GM18507 (cell line): ENCODE measurements around the gene RLBP1.
"Not testable (repeated sequence)": the region's sequence is repeated elsewhere in the genome, so short reads cannot be mapped to it uniquely, and the experiment has no call there.

Experiments
- DNase-seq: peaks from one replicate; pipeline ENCODE4 v3.0.0; 2011; ENCODE audit warnings: low read depth; ENCODE audit not compliant: insufficient read length; ENCODE audit errors: extremely low spot score
- FAIRE-seq: peaks from 2 replicates; lab custom pipeline; 2011; peaks lifted over from hg19 to GRCh38; lab: Jason Lieb, UNC

Gene RLBP1

GRCh38 chr15:89221543-89221942, at the start of gene RLBP1:
Gene RLBP1 (minus strand): TSS chr15:89221579. CDS start chr15:89218975, 2,604 bp downstream.
- FAIRE-seq: no peak
- no peak for DNase-seq

- not testable (repeated sequence) for FAIRE-seq, DNase-seq
Observed at GRCh38 chr15:89250142-89250541, 28.8 kb upstream of the RLBP1 start.

- no peak for FAIRE-seq
- no peak for DNase-seq
Observed at GRCh38 chr15:89248584-89248983, 27.2 kb upstream of the RLBP1 start.

- FAIRE-seq (no peak), DNase-seq (no peak)
Observed at GRCh38 chr15:89247446-89247845, 26.1 kb upstream of the RLBP1 start.

GRCh38 chr15:89244574-89244903, 23.2 kb upstream of the RLBP1 start:
- FAIRE-seq (no peak), DNase-seq (no peak)

GRCh38 chr15:89243691-89244573, 22.6 kb upstream of the RLBP1 start, which contains the start of gene FANCI:
Gene FANCI (plus strand): TSS chr15:89243979. CDS start chr15:89247648, 3,669 bp downstream.
- FAIRE-seq (peak; percentile 91), DNase-seq (peak; percentile 89)

- FAIRE-seq: no peak
- DNase-seq: no peak
Observed at GRCh38 chr15:89243046-89243690, 21.8 kb upstream of the RLBP1 start.

GRCh38 chr15:89239883-89240810, 18.8 kb upstream of the RLBP1 start:
- FAIRE-seq: not testable (repeated sequence)

GRCh38 chr15:89231832-89232231, 10.5 kb upstream of the RLBP1 start:
- no peak for FAIRE-seq
- DNase-seq: no peak

More at GRCh38 chr15:89239883-89240810, 18.8 kb upstream of the RLBP1 start:
- DNase-seq: not testable (repeated sequence)

GRCh38 chr15:89230277-89230676, 8.9 kb upstream of the RLBP1 start:
- no peak for DNase-seq
- FAIRE-seq: no peak

GRCh38 chr15:89227425-89227824, 6.0 kb upstream of the RLBP1 start:
- no peak for DNase-seq
- no peak for FAIRE-seq

- DNase-seq: no peak
- FAIRE-seq: no peak
Observed at GRCh38 chr15:89226359-89227221, 5.2 kb upstream of the RLBP1 start.

GRCh38 chr15:89225588-89225987, 4.2 kb upstream of the RLBP1 start:
- no peak for FAIRE-seq
- no peak for DNase-seq

GRCh38 chr15:89218531-89218930, 2.8 kb downstream of the RLBP1 start:
- no peak for DNase-seq
- no peak for FAIRE-seq

- DNase-seq (no peak), FAIRE-seq (no peak)
Observed at GRCh38 chr15:89217686-89218376, 3.5 kb downstream of the RLBP1 start.

GRCh38 chr15:89217031-89217430, 4.3 kb downstream of the RLBP1 start:
- FAIRE-seq (no peak), DNase-seq (no peak)

GRCh38 chr15:89215627-89216026, 5.8 kb downstream of the RLBP1 start:
- FAIRE-seq (no peak), DNase-seq (no peak)

GRCh38 chr15:89211678-89212170, 9.7 kb downstream of the RLBP1 start:
- FAIRE-seq: no peak
- DNase-seq: no peak
